H1 (cell line): ENCODE data around the gene NDC1. TPM values are rescaled to one million over a fixed set of nuclear protein-coding genes. Genes with fewer than 3 reads are reported as not detected.

Experiments used
- BACH1 ChIP-seq: IDR thresholded peaks from 2 replicates; pipeline ENCODE4 v1.6.1; 2012; ENCODE audit warnings: low read length, improper control_type of control experiment
- BRCA1 ChIP-seq: IDR thresholded peaks from 2 replicates; pipeline ENCODE4 v1.6.1; 2012; ENCODE audit warnings: low read depth, low read length, improper control_type of control experiment
- CEBPB ChIP-seq: IDR thresholded peaks from 2 replicates; pipeline ENCODE4 v1.6.1; 2012; ENCODE audit warnings: low read depth, low read length
- CHD2 ChIP-seq: IDR thresholded peaks from 2 replicates; pipeline ENCODE4 v1.6.1; 2012; ENCODE audit warnings: low read length, improper control_type of control experiment
- KDM5A ChIP-seq: fragments of 200-600 bp; IDR thresholded peaks from 2 replicates; pipeline ENCODE4 v1.7.1; 2012; ENCODE audit warnings: mild to moderate bottlenecking, low read length, inconsistent platforms, mixed read lengths
- POU5F1 ChIP-seq: IDR thresholded peaks from 2 replicates; pipeline ENCODE4 v1.6.1; 2011; ENCODE audit warnings: low read depth, mild to moderate bottlenecking, low read length, moderate library complexity
- SAP30 ChIP-seq: fragments of 300-600 bp; sonication (generic); IDR thresholded peaks from 2 replicates; pipeline ENCODE4 v1.7.1; 2012; ENCODE audit warnings: low read length, moderate library complexity, mild to moderate bottlenecking, inconsistent platforms; ENCODE audit not compliant: insufficient read depth, insufficient replicate concordance
- SIX5 ChIP-seq: IDR thresholded peaks from 2 replicates; pipeline ENCODE4 v1.6.1; 2011; ENCODE audit warnings: mild to moderate bottlenecking, low read depth, low read length
- TAF1 ChIP-seq: IDR thresholded peaks from 2 replicates; pipeline ENCODE4 v1.6.1; 2011; ENCODE audit warnings: mild to moderate bottlenecking, low read depth, low read length
- polyA plus RNA-seq, 7 experiments: library from polyadenylated mRNA; depleted of rRNA in 3 of 7; stranded (reverse) in 5 of 7; unstranded in 2 of 7; fragments of >200 nt in 5 of 7; fragments of 200-250 nt in 2 of 7; gene quantifications; 1 replicate in 5 of 7; 2 replicates in 1 of 7; 4 replicates in 1 of 7; pipeline versions ENCODE4 v1.2.1 to v1.2.3, GENCODE V29; 2011 to 2013; ENCODE audit warnings: missing spikeins in 2 of 7, mixed read lengths in 2 of 7
- total RNA-seq: library from RNA; stranded (reverse); fragmentation: NEBNext Ultra II Directional; extraction: Animal tissue kit (Norgen Biotek cat#: 25700); gene quantifications from 2 replicates; pipeline ENCODE4 v1.2.1, GENCODE V29; 2021
- TF ChIP-seq, protein P1 (sequence below): fragments of 300-600 bp; sonication (generic); IDR thresholded peaks from 2 replicates; pipeline ENCODE4 v1.7.1; 2012; ENCODE audit warnings: low read length, moderate library complexity, mild to moderate bottlenecking, inconsistent platforms; ENCODE audit not compliant: insufficient replicate concordance
- TF ChIP-seq, protein P2 (sequence below): IDR thresholded peaks from 2 replicates; pipeline ENCODE4 v1.6.1; 2012; ENCODE audit warnings: inconsistent platforms

Gene NDC1
- total and polyA plus RNA-seq, 2 of the 8 experiments (the other 6 are each of a cell fraction or from before 2014, with no cell fraction given), result 62.9 to 66.1 TPM

DNA sequence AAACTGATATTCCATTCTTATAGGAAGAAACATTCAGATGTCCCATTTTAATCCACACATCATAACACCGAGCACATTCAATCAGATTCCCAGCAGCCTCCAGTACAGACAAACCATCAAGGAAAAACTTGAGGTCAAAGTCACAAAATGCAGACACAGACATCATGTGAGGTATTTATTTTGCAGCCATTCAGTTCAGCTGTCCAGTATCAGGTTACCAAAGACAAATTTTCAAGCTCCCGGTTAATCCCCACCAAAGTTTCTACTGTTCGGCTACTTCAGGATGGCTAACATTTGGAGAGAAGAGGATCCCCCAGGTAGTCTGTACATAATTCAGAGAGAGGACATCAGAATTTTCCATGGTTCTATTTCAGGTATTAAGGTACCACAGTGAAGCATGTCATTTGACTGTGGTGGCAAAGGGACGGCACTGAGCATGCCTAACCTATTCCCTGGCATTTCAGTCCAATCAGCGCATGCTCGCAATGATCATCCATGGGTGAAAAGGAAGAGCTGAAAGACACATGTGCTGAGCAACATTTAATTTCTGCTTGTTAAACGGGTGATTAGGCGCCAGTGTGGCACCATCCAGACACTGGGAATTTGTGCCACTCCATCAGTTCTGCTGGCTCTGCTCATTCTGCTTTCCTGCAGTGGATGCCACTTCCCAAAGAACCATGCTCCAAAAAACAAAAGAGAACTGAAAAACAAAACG, 13.6 kb upstream of the NDC1 start (continued):
- TF ChIP-seq, protein P1, sequence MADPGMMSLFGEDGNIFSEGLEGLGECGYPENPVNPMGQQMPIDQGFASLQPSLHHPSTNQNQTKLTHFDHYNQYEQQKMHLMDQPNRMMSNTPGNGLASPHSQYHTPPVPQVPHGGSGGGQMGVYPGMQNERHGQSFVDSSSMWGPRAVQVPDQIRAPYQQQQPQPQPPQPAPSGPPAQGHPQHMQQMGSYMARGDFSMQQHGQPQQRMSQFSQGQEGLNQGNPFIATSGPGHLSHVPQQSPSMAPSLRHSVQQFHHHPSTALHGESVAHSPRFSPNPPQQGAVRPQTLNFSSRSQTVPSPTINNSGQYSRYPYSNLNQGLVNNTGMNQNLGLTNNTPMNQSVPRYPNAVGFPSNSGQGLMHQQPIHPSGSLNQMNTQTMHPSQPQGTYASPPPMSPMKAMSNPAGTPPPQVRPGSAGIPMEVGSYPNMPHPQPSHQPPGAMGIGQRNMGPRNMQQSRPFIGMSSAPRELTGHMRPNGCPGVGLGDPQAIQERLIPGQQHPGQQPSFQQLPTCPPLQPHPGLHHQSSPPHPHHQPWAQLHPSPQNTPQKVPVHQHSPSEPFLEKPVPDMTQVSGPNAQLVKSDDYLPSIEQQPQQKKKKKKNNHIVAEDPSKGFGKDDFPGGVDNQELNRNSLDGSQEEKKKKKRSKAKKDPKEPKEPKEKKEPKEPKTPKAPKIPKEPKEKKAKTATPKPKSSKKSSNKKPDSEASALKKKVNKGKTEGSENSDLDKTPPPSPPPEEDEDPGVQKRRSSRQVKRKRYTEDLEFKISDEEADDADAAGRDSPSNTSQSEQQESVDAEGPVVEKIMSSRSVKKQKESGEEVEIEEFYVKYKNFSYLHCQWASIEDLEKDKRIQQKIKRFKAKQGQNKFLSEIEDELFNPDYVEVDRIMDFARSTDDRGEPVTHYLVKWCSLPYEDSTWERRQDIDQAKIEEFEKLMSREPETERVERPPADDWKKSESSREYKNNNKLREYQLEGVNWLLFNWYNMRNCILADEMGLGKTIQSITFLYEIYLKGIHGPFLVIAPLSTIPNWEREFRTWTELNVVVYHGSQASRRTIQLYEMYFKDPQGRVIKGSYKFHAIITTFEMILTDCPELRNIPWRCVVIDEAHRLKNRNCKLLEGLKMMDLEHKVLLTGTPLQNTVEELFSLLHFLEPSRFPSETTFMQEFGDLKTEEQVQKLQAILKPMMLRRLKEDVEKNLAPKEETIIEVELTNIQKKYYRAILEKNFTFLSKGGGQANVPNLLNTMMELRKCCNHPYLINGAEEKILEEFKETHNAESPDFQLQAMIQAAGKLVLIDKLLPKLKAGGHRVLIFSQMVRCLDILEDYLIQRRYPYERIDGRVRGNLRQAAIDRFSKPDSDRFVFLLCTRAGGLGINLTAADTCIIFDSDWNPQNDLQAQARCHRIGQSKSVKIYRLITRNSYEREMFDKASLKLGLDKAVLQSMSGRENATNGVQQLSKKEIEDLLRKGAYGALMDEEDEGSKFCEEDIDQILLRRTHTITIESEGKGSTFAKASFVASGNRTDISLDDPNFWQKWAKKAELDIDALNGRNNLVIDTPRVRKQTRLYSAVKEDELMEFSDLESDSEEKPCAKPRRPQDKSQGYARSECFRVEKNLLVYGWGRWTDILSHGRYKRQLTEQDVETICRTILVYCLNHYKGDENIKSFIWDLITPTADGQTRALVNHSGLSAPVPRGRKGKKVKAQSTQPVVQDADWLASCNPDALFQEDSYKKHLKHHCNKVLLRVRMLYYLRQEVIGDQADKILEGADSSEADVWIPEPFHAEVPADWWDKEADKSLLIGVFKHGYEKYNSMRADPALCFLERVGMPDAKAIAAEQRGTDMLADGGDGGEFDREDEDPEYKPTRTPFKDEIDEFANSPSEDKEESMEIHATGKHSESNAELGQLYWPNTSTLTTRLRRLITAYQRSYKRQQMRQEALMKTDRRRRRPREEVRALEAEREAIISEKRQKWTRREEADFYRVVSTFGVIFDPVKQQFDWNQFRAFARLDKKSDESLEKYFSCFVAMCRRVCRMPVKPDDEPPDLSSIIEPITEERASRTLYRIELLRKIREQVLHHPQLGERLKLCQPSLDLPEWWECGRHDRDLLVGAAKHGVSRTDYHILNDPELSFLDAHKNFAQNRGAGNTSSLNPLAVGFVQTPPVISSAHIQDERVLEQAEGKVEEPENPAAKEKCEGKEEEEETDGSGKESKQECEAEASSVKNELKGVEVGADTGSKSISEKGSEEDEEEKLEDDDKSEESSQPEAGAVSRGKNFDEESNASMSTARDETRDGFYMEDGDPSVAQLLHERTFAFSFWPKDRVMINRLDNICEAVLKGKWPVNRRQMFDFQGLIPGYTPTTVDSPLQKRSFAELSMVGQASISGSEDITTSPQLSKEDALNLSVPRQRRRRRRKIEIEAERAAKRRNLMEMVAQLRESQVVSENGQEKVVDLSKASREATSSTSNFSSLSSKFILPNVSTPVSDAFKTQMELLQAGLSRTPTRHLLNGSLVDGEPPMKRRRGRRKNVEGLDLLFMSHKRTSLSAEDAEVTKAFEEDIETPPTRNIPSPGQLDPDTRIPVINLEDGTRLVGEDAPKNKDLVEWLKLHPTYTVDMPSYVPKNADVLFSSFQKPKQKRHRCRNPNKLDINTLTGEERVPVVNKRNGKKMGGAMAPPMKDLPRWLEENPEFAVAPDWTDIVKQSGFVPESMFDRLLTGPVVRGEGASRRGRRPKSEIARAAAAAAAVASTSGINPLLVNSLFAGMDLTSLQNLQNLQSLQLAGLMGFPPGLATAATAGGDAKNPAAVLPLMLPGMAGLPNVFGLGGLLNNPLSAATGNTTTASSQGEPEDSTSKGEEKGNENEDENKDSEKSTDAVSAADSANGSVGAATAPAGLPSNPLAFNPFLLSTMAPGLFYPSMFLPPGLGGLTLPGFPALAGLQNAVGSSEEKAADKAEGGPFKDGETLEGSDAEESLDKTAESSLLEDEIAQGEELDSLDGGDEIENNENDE, result no peak
- TF ChIP-seq CEBPB (no peak), TAF1 (no peak), BRCA1 (no peak), POU5F1 (no peak), SIX5 (no peak), BACH1 (no peak), KDM5A (no peak), CHD2 (no peak), SAP30 (no peak)
- TF ChIP-seq, protein P2, sequence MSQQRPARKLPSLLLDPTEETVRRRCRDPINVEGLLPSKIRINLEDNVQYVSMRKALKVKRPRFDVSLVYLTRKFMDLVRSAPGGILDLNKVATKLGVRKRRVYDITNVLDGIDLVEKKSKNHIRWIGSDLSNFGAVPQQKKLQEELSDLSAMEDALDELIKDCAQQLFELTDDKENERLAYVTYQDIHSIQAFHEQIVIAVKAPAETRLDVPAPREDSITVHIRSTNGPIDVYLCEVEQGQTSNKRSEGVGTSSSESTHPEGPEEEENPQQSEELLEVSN, result no peak
